Gastroesophageal sphincter (tissue), 3 donors: ENCODE measurements around the gene SERPINA1.

ENCODE experiments used
- CTCF ChIP-seq, 4 experiments: fragments of 200-600 bp in 2 of 4; fragments of 450-650 bp in 2 of 4; sonication (generic) in 1 of 4; IDR thresholded peaks; one replicate each; pipeline ENCODE4 v1.5.1; 2017 to 2019; ENCODE audit warnings: antibody characterized with exemption in 4 of 4, mild to moderate bottlenecking in 2 of 4, moderate library complexity in 2 of 4
- EP300 ChIP-seq: sonication (generic); formaldehyde crosslinking; IDR thresholded peaks from one replicate; pipeline ENCODE4 v1.6.1; 2017; ENCODE audit warnings: antibody characterized with exemption, mild to moderate bottlenecking
- POLR2A ChIP-seq, 2 donors: fragments of 450-650 bp; IDR thresholded peaks; one replicate each; pipeline ENCODE4 v1.6.1; 2017; ENCODE audit warnings: antibody characterized with exemption in 2 of 2, mild to moderate bottlenecking in 2 of 2, moderate library complexity in 1 of 2
- POLR2AphosphoS5 ChIP-seq: sonication (generic); formaldehyde crosslinking; IDR thresholded peaks from one replicate; pipeline ENCODE4 v1.6.1; 2017; ENCODE audit warnings: antibody characterized with exemption

- TF ChIP-seq CTCF (IDR thresholded peaks at IDR 0.05) (no peak), POLR2A (IDR thresholded peaks at IDR 0.05) (no peak), EP300 (no peak), POLR2AphosphoS5 (no peak)
Measured at GRCh38 chr14:94398536-94398935, 10.1 kb upstream of the SERPINA1 start.
